ENCODE data around the gene CHTF18. TPM values are rescaled to one million over a fixed set of nuclear protein-coding genes. Genes with fewer than 3 reads are reported as not detected.
A peak's percentile ranks its signal among the peaks of the same experiment; 100 is the strongest.

CHTF18 gene
- total and polyA plus RNA-seq, 9 of the 15 experiments (the other 6 are each of a cell fraction or from before 2014, with no cell fraction given), result 2.5 to 123 (median 17.0) TPM

- TF ChIP-seq STAT6 (CRISPR knock-in tag; IDR thresholded peaks at IDR 0.05), result no peak
- no peak for TF ChIP-seq IRF9 (tag; IDR thresholded peaks at IDR 0.05)
- TF ChIP-seq ZNF121 (CRISPR knock-in tag; conservative IDR thresholded peaks at IDR 0.05), result no peak
- TF ChIP-seq POLR2AphosphoS5 (IDR thresholded peaks at IDR 0.05; ENCODE audit: control insufficient read depth, insufficient read depth, low read depth, low read length), result peak; percentile 61
- TF ChIP-seq ZBTB43 (CRISPR knock-in tag; IDR thresholded peaks at IDR 0.05), result no peak
- TF ChIP-seq NFIX (CRISPR knock-in tag; IDR thresholded peaks at IDR 0.05; ENCODE audit: low read depth), result no peak
- TF ChIP-seq ZNF589 (CRISPR knock-in tag; IDR thresholded peaks at IDR 0.05; ENCODE audit: low read depth), result no peak
- peak; percentile 48; the same call in 1 of the 2 replicates for TF ChIP-seq ZSCAN29 (IDR thresholded peaks at IDR 0.05)
- TF ChIP-seq FOXJ2 (tag; IDR thresholded peaks at IDR 0.05), result no peak
- no peak for TF ChIP-seq POLR2B (IDR thresholded peaks at IDR 0.05; ENCODE audit: low read depth, partially characterized antibody)
- no peak for TF ChIP-seq ILK (tag; IDR thresholded peaks at IDR 0.05; ENCODE audit: borderline replicate concordance, low read depth)
- no peak for TF ChIP-seq ZNF75A (CRISPR knock-in tag; IDR thresholded peaks at IDR 0.05)
- peak; percentile 65 for TF ChIP-seq SUPT5H (IDR thresholded peaks at IDR 0.05)
- no peak for TF ChIP-seq ZNF717 (CRISPR knock-in tag; IDR thresholded peaks at IDR 0.05)
- 0 out of 2 replicates have a peak, but pooled peaks have one; percentile 16 for TF ChIP-seq SREBF1 (IDR thresholded peaks at IDR 0.05; ENCODE audit: borderline replicate concordance, low read depth, low read length)
- no peak for TF ChIP-seq ZC3H11A (IDR thresholded peaks at IDR 0.05; ENCODE audit: low read depth, low read length)
- no peak for TF ChIP-seq GATAD2A (IDR thresholded peaks at IDR 0.05)
- TF ChIP-seq ZEB2 (IDR thresholded peaks at IDR 0.05), result peak; percentile 94
- no peak for TF ChIP-seq MED1 (CRISPR knock-in tag; IDR thresholded peaks at IDR 0.05; ENCODE audit: borderline replicate concordance)
- TF ChIP-seq ZNF174 (CRISPR knock-in tag; IDR thresholded peaks at IDR 0.05), result no peak
- TF ChIP-seq ZNF23 (CRISPR knock-in tag; IDR thresholded peaks at IDR 0.05), result no peak
- no peak for TF ChIP-seq SMAD3 (CRISPR knock-in tag; conservative IDR thresholded peaks at IDR 0.05)
- TF ChIP-seq CBFA2T3 (IDR thresholded peaks at IDR 0.05), result no peak
- TF ChIP-seq HMBOX1 (IDR thresholded peaks at IDR 0.05), result no peak
Measured at GRCh38 chr16:740764-741505, 47.5 kb upstream of the CHTF18 start, which contains the start of gene CIAO3 (continued).
